Thoracic aorta (tissue), 2 donors: Measurements from ENCODE around the gene SLC6A9. TPM values are rescaled to one million over a fixed set of nuclear protein-coding genes. Genes with fewer than 3 reads are reported as not detected.

Source experiments
- ATAC-seq: fragments of 150-250 bp; one replicate; pipeline ENCODE4 v1.8.0; 2017; ENCODE audit warnings: low read depth; ENCODE audit not compliant: insufficient number of reproducible peaks, low FRiP score
- DNase-seq: peaks from one replicate; pipeline ENCODE4 v3.0.0-alpha.2; 2020; ENCODE audit warnings: low spot score
- H3K27ac ChIP-seq, 2 donors: fragments of 200-600 bp; sonication (generic); 1 replicate in 1 of 2; 2 replicates in 1 of 2; pipeline ENCODE4 v1.5.1; 2016; ENCODE audit warnings: mild to moderate bottlenecking in 2 of 2, moderate library complexity in 2 of 2
- H3K27me3 ChIP-seq: fragments of 200-600 bp; sonication (generic); replicated peaks from 2 replicates; pipeline ENCODE4 v1.6.0; 2016; ENCODE audit warnings: mild to moderate bottlenecking; ENCODE audit not compliant: insufficient read depth
- H3K36me3 ChIP-seq: fragments of 200-600 bp; sonication (generic); one replicate; pipeline ENCODE4 v1.5.1; 2016
- H3K4me1 ChIP-seq, 2 donors: fragments of 200-600 bp; sonication (generic); 1 replicate in 1 of 2; 2 replicates in 1 of 2; pipeline versions ENCODE4 v1.5.1 to v1.6.0; 2016; ENCODE audit warnings: low read depth in 2 of 2, mild to moderate bottlenecking in 1 of 2; ENCODE audit not compliant: control insufficient read depth in 1 of 2
- H3K4me3 ChIP-seq: fragments of 200-600 bp; sonication (generic); 2 replicates; pipeline ENCODE4 v1.5.1; 2016; ENCODE audit warnings: mild to moderate bottlenecking
- H3K9me3 ChIP-seq: fragments of 200-600 bp; sonication (generic); 2 replicates; pipeline ENCODE4 v1.5.1; 2016
- total RNA-seq, 2 donors: library from RNA; depleted of rRNA; stranded (reverse); fragments of >200 nt; gene quantifications; one replicate each; pipeline versions ENCODE4 v1.1.0 to v1.2.3, GENCODE V29; 2016
- TF ChIP-seq, protein P1 (sequence below): fragments of 200-600 bp; sonication (generic); IDR thresholded peaks from one replicate; pipeline ENCODE4 v1.5.1; 2019; ENCODE audit warnings: antibody characterized with exemption

SLC6A9 gene
- total RNA-seq, 2 donors from 2014 or later: 15.0 to 26.8 TPM

DNA sequence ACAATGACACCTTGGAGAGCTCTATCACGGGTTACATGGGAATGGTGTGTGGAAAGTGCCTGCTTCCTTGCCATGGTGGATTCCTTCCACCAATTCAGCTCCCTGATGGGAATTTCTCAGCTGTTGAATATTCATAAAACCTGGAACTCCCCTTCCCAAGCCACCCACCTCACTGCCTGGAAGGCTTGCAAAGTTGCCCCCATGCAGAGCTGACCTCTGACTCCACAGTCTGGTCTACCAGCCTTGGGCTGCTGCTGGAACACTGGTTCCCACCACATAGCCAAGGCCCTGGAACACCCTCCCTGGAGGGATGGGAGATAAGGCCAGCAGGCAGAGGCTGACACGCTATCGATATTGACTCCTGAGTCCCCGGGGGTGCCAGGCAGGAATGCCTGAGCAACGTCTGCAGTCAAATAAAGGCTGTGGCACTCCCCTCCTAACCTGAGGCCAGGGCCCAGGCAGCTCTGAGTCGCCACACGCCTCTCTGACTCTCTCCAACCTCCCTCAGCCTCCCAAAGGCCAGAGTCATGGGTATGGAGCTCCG lies 31.1 kb downstream of the SLC6A9 start:
- Histone ChIP-seq H3K9me3 (no peaks in the 10 kb centered on the region), H3K4me3 (no peak overlapping the region), H3K36me3 (peaks cover 13% of the 10 kb centered on the region), H3K4me1 (peaks cover 5 to 18% of the 10 kb centered on the region in 2 donors), H3K27ac (no peak overlapping the region), H3K27me3 (no peaks in the 10 kb centered on the region)
- TF ChIP-seq, protein P1, sequence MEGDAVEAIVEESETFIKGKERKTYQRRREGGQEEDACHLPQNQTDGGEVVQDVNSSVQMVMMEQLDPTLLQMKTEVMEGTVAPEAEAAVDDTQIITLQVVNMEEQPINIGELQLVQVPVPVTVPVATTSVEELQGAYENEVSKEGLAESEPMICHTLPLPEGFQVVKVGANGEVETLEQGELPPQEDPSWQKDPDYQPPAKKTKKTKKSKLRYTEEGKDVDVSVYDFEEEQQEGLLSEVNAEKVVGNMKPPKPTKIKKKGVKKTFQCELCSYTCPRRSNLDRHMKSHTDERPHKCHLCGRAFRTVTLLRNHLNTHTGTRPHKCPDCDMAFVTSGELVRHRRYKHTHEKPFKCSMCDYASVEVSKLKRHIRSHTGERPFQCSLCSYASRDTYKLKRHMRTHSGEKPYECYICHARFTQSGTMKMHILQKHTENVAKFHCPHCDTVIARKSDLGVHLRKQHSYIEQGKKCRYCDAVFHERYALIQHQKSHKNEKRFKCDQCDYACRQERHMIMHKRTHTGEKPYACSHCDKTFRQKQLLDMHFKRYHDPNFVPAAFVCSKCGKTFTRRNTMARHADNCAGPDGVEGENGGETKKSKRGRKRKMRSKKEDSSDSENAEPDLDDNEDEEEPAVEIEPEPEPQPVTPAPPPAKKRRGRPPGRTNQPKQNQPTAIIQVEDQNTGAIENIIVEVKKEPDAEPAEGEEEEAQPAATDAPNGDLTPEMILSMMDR: no peak
- DNase-seq (no peak), ATAC-seq (no peak)

DNA sequence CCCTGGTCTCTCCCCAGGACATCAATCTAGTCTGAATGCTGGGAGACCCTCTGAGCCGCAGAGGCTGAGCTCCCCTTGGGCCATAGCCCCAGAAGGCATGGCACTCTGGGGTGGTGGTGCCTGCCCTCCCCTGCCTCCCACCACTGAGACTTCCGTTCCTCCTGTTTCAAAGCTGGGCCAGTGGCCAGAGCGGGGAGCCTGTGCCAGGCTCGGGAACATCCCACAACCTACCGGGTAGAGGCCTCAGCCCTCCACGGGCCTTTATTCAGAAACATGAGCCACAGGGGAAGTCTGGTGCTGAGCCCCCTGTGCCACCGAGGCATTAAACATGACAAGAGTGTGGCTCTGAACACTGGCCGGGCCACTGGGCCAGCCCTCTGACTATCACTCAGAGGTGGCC lies 31.8 kb downstream of the SLC6A9 start:
- DNase-seq (no peak), ATAC-seq (no peak)
- Histone ChIP-seq H3K9me3 (no peaks in the 10 kb centered on the region), H3K4me3 (no peak overlapping the region), H3K27me3 (no peaks in the 10 kb centered on the region), H3K27ac (no peak overlapping the region), H3K36me3 (peaks cover 13% of the 10 kb centered on the region), H3K4me1 (peaks cover 5 to 18% of the 10 kb centered on the region in 2 donors)
- TF ChIP-seq, protein P1: no peak

DNA sequence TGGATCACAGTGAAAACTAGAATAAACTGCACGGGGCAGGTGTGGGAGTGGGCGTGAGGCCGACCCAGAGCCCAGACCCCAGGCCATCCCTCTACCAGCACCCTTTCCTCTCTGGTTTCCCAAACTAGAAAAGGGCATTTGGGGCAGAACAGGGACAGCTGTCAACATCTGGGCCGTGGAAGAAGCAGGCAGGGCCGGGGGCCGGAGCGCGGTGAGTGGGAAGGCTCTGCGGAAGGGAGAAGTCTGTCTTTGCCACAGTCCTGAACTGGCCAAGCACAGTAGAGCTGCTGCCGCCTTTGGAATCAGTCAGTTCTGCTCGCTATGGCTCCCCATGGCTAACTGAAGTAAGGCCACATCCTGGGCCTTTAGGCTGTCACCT lies 33.3 kb downstream of the SLC6A9 start:
- peaks cover 5 to 18% of the 10 kb centered on the region in 2 donors for H3K4me1 ChIP-seq
- H3K4me3 ChIP-seq: no peak overlapping the region
- TF ChIP-seq, protein P1: no peak
- no peak overlapping the region for H3K27ac ChIP-seq
- DNase-seq (no peak), ATAC-seq (no peak)
- H3K36me3 ChIP-seq: peaks cover 13% of the 10 kb centered on the region
- no peaks in the 10 kb centered on the region for H3K9me3 ChIP-seq
- no peaks in the 10 kb centered on the region for H3K27me3 ChIP-seq

DNA sequence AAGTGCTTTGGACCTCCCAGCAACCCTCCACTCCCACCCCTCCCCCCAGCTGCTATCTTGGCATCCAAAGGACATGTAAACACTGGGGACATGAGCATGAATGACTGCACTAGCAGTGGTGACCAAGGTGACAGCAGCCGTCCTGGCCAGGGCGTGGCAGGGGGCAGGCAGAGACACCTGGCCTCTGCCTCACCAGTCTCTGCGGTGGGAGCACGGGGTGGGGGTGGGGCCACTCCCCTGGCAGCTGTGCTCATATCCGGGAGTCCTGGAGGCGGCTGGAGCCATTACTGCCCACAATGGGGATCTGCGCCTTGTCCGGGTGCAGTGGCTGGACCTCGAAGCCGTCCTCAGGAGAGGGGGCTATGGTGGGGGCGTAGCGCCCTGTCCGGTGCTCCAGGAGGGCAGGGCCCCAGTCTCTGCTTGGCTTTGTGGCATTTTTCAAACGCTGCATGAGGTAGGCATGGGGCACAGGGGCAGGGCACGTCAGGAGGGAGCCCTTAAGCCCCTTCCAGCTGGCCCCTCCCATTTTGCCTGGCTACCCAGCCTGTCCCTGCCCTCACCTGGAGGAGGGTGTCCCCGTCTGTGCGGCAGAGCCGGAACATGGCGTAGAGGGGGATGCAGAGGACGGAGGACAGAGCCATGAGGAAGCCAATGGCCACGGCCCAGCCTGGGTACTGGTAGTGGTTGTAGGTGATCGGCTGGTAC lies 33.8 kb downstream of the SLC6A9 start:
- no peak overlapping the region for H3K4me3 ChIP-seq
- TF ChIP-seq, protein P1: no peak
- H3K27me3 ChIP-seq: no peaks in the 10 kb centered on the region
- H3K27ac ChIP-seq: no peak overlapping the region
- ATAC-seq: no peak
- peaks cover 5 to 19% of the 10 kb centered on the region in 2 donors for H3K4me1 ChIP-seq
- peaks cover 13% of the 10 kb centered on the region for H3K36me3 ChIP-seq
- DNase-seq: no peak
- H3K9me3 ChIP-seq: no peaks in the 10 kb centered on the region

DNA sequence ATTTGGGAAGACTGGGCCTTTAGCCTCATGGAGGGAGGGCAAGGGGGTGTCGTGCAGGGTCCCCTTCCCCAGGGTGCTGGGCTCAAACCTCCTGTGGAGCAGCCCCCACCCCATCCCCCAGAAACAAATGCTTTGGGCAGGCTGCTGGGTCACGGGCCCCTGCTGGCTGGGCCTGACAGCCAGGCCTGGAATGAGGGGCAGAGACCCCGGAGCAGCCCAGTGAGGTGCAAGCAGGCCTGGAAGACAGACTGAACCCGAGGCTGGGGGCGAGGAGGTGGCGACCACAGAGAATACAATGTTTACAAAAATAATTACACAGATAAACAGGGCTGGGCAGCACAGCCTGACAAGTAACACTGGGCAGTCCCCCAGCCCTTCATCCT lies 34.5 kb downstream of the SLC6A9 start:
- Histone ChIP-seq H3K27me3 (no peaks in the 10 kb centered on the region), H3K36me3 (peaks cover 8% of the 10 kb centered on the region), H3K4me3 (no peak overlapping the region), H3K9me3 (no peaks in the 10 kb centered on the region), H3K27ac (peak overlapping the region; percentile 24 to 38), H3K4me1 (peaks cover 8 to 26% of the 10 kb centered on the region in 2 donors)
- DNase-seq: no peak
- ATAC-seq: no peak
- TF ChIP-seq, protein P1: no peak
